ENCODE data around the gene KIF26B. TPM values are rescaled to one million over a fixed set of nuclear protein-coding genes. Genes with fewer than 3 reads are reported as not detected.

Gene KIF26B
- total RNA-seq, 3 donors from 2014 or later (not counting 1 experiment from before 2014, with no cell fraction given) = 0.16 to 0.96 (median 0.18) TPM

GRCh38 chr1:245133995-245134715, 20.6 kb upstream of the KIF26B start:
- Mint-ChIP-seq H3K4me3 (no peak overlapping the region), H3K27ac (no peak overlapping the region), H3K36me3 (no peaks in the 10 kb centered on the region), H3K9me3 (no peaks in the 10 kb centered on the region), H3K4me1 (no peaks in the 10 kb centered on the region), H3K27me3 (ENCODE audit: low read depth in 2 of 2) (peaks cover 16 to 43% of the 10 kb centered on the region in 2 donors)
- Histone ChIP-seq H3K4me1 (ENCODE audit: control insufficient read depth, insufficient read depth, low read length) (no peaks in the 10 kb centered on the region), H3K27me3 (ENCODE audit: control insufficient read depth, insufficient read depth, low read length) (no peaks in the 10 kb centered on the region), H3K27ac (ENCODE audit: low read length) (no peak overlapping the region), H3K4me3 (ENCODE audit: low read length) (no peak overlapping the region), H3K9me3 (ENCODE audit: control insufficient read depth, insufficient read depth, low read length) (no peaks in the 10 kb centered on the region), H3K36me3 (ENCODE audit: control insufficient read depth, insufficient read depth, low read length) (no peaks in the 10 kb centered on the region)
- ATAC-seq (no peak), DNase-seq (no peak)
- 91% methylated on average over 17 of the region's 17 CpGs for WGBS (ENCODE audit: insufficient coverage)
- TF ChIP-seq, protein P1, sequence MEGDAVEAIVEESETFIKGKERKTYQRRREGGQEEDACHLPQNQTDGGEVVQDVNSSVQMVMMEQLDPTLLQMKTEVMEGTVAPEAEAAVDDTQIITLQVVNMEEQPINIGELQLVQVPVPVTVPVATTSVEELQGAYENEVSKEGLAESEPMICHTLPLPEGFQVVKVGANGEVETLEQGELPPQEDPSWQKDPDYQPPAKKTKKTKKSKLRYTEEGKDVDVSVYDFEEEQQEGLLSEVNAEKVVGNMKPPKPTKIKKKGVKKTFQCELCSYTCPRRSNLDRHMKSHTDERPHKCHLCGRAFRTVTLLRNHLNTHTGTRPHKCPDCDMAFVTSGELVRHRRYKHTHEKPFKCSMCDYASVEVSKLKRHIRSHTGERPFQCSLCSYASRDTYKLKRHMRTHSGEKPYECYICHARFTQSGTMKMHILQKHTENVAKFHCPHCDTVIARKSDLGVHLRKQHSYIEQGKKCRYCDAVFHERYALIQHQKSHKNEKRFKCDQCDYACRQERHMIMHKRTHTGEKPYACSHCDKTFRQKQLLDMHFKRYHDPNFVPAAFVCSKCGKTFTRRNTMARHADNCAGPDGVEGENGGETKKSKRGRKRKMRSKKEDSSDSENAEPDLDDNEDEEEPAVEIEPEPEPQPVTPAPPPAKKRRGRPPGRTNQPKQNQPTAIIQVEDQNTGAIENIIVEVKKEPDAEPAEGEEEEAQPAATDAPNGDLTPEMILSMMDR (IDR thresholded peaks at IDR 0.05) = no peak
- intact Hi-C loops (cut with micrococcal nuclease) = no loop called here

GRCh38 chr1:245142171-245142798, 12.5 kb upstream of the KIF26B start:
- Histone ChIP-seq H3K4me1 (ENCODE audit: control insufficient read depth, insufficient read depth, low read length) (no peaks in the 10 kb centered on the region), H3K4me3 (ENCODE audit: low read length) (no peak overlapping the region), H3K9me3 (ENCODE audit: control insufficient read depth, insufficient read depth, low read length) (no peaks in the 10 kb centered on the region), H3K27ac (ENCODE audit: low read length) (no peak overlapping the region), H3K27me3 (ENCODE audit: control insufficient read depth, insufficient read depth, low read length) (no peaks in the 10 kb centered on the region), H3K36me3 (ENCODE audit: control insufficient read depth, insufficient read depth, low read length) (no peaks in the 10 kb centered on the region)
- no peak overlapping the region for H3K27ac Mint-ChIP-seq
- 95% methylated on average over 17 of the region's 18 CpGs for WGBS (ENCODE audit: insufficient coverage)
- no peak overlapping the region for H3K4me3 Mint-ChIP-seq
- H3K36me3 Mint-ChIP-seq = no peaks in the 10 kb centered on the region
- H3K27me3 Mint-ChIP-seq (ENCODE audit: low read depth in 2 of 2) = peaks cover 15 to 17% of the 10 kb centered on the region in 2 donors
- H3K9me3 Mint-ChIP-seq = no peaks in the 10 kb centered on the region
- TF ChIP-seq, protein P1 (IDR thresholded peaks at IDR 0.05) = no peak
- no peaks in the 10 kb centered on the region for H3K4me1 Mint-ChIP-seq
- ATAC-seq (no peak), DNase-seq (no peak)
- intact Hi-C loops (cut with micrococcal nuclease) = no loop called here

DNA sequence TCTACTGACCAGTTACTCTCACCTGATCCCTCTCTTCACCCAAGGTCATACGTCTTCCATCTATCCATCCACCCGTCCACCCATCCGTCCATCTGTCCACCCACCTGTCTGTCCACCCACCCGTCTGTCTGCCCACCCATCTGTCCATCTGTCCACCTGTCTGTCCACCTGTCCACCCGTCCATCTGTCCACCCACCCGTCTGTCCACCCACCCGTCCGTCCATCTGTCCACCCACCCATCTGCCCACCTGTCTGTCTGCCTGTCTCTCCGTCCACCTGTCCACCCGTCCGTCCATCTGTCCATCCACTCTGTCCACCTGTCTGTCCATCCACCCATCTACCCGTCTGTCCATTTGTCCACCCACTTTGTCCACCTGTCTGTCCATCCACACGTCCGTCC, 11.8 kb upstream of the KIF26B start:
- Histone ChIP-seq H3K36me3 (ENCODE audit: control insufficient read depth, insufficient read depth, low read length) (no peaks in the 10 kb centered on the region), H3K4me1 (ENCODE audit: control insufficient read depth, insufficient read depth, low read length) (no peaks in the 10 kb centered on the region), H3K27ac (ENCODE audit: low read length) (no peak overlapping the region), H3K9me3 (ENCODE audit: control insufficient read depth, insufficient read depth, low read length) (no peaks in the 10 kb centered on the region), H3K27me3 (ENCODE audit: control insufficient read depth, insufficient read depth, low read length) (no peaks in the 10 kb centered on the region), H3K4me3 (ENCODE audit: low read length) (no peak overlapping the region)
- Mint-ChIP-seq H3K27ac (no peak overlapping the region), H3K4me3 (no peak overlapping the region), H3K27me3 (ENCODE audit: low read depth in 2 of 2) (peaks cover 10 to 15% of the 10 kb centered on the region in 2 donors), H3K9me3 (no peaks in the 10 kb centered on the region), H3K36me3 (no peaks in the 10 kb centered on the region), H3K4me1 (no peaks in the 10 kb centered on the region)
- 90% methylated on average over 14 of the region's 14 CpGs for WGBS (ENCODE audit: insufficient coverage)
- intact Hi-C loops (cut with micrococcal nuclease) = no loop called here
- no peak for ATAC-seq
- no peak for DNase-seq
- TF ChIP-seq, protein P1 (IDR thresholded peaks at IDR 0.05) = no peak
